ENCODE data around the gene SLC17A1. TPM values are rescaled to one million over a fixed set of nuclear protein-coding genes. Genes with fewer than 3 reads are reported as not detected.

Gene SLC17A1
- total RNA-seq, 4 donors from 2014 or later = not detected

- 85 to 86% methylated on average over 3 of the region's 3 CpGs for WGBS, 2 donors
Measured at GRCh38 chr6:25874822-25875562, 43.1 kb upstream of the SLC17A1 start.

DNA sequence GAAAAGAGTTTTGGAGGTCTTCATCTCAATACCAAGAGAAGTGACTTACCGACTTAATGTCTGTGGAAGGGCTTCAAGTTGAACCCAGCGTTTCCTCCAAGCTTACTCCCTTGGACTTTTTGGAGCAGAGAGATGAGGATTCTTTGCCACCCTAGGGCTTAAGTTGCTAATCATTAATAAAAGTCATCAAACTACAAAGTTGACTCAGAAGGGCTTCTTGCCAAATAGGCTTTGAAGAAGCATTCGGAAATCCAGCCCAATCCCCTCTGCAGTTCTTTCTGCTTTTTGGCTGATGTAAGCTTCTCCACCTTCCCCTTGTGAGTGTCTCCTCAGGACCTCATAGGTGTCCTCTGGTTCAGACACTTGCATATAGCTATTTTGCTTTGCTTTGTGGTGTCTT is 42.3 kb upstream of the SLC17A1 start, which contains the start of gene SLC17A3:
Gene SLC17A3 (minus strand): TSS at position 126 of the 400 bp plus-strand sequence. CDS start 5,856 bp downstream, outside the sequence.
- intact Hi-C loops (cut with DNase I; ENCODE audit: low total_unique reads) = no loop called here
- no peak for DNase-seq (ENCODE audit: low spot score in 2 of 2)
- 81 to 85% methylated on average over 3 of the region's 3 CpGs for WGBS, 2 donors
- no peak within 1 kb of the TSS for H3K4me3 ChIP-seq (ENCODE audit: low read depth, poor library complexity, severe bottlenecking)
- TF ChIP-seq POLR2A (IDR thresholded peaks at IDR 0.05) (no peak), CTCF (IDR thresholded peaks at IDR 0.05) (no peak)

More at GRCh38 chr6:25874822-25875562, 43.1 kb upstream of the SLC17A1 start:
- intact Hi-C loops (cut with DNase I; ENCODE audit: low total_unique reads) = no loop called here
- H3K4me3 ChIP-seq (ENCODE audit: low read depth, poor library complexity, severe bottlenecking) = no peak overlapping the region
- DNase-seq (ENCODE audit: low spot score in 2 of 2) = no peak
- no peak for TF ChIP-seq POLR2A (IDR thresholded peaks at IDR 0.05)
- TF ChIP-seq CTCF (IDR thresholded peaks at IDR 0.05) = no peak

- DNase-seq (ENCODE audit: low spot score in 2 of 2) = no peak
- H3K4me3 ChIP-seq (ENCODE audit: low read depth, poor library complexity, severe bottlenecking) = no peak overlapping the region
- WGBS, 2 donors = 95 to 97% methylated on average over 1 of the region's 1 CpG
- TF ChIP-seq CTCF (IDR thresholded peaks at IDR 0.05) (no peak), POLR2A (IDR thresholded peaks at IDR 0.05) (no peak)
- intact Hi-C loops (cut with DNase I; ENCODE audit: low total_unique reads) = no loop called here
Measured at GRCh38 chr6:25872814-25873213, 41.0 kb upstream of the SLC17A1 start.

DNA sequence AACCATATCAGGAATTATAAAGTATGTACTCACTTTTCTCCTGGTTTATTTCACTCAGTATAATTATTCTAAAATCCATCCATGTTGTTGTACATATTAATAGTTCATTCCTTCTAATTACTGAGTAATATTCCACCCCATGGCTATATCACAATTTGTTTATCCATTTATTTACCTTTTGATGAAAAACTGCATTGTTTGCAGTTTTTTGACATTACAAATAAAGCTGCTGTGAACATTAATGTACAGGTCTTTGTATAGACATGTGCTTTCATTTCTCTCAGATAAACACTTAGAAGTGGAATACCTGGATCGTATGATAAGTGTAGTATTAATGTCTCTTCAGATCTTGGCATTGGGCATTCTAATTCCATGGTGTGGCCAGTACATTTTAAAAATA is 38.0 kb upstream of the SLC17A1 start:
- 46 to 66% methylated on average over 1 of the region's 1 CpG for WGBS, 2 donors
- H3K4me3 ChIP-seq (ENCODE audit: low read depth, poor library complexity, severe bottlenecking) = no peak overlapping the region
- intact Hi-C loops (cut with DNase I; ENCODE audit: low total_unique reads) = no loop called here
- TF ChIP-seq POLR2A (IDR thresholded peaks at IDR 0.05) (no peak), CTCF (IDR thresholded peaks at IDR 0.05) (no peak)
- no peak for DNase-seq (ENCODE audit: low spot score in 2 of 2)

- WGBS, 2 donors = 71% methylated on average over 3 of the region's 3 CpGs
- intact Hi-C loops (cut with DNase I; ENCODE audit: low total_unique reads) = no loop called here
- no peak overlapping the region for H3K4me3 ChIP-seq (ENCODE audit: low read depth, poor library complexity, severe bottlenecking)
- no peak for DNase-seq (ENCODE audit: low spot score in 2 of 2)
- TF ChIP-seq CTCF (IDR thresholded peaks at IDR 0.05) = no peak
- TF ChIP-seq POLR2A (IDR thresholded peaks at IDR 0.05) = no peak
Measured at GRCh38 chr6:25868436-25869183, 36.8 kb upstream of the SLC17A1 start.
